ENCODE data around the gene GM2A.

Gene GM2A

GRCh38 chr5:151270599-151270998, 17.6 kb downstream of the GM2A start:
- Histone ChIP-seq H3K23ac (ENCODE audit: low read depth, low read length, poor library complexity) (no peak overlapping the region), H2BK120ac (ENCODE audit: low read depth, low read length) (no peak overlapping the region), H3K4ac (ENCODE audit: low read length) (no peak overlapping the region), H3K36me3 (replicated peaks in 1 of 2; ENCODE audit: control insufficient read depth in 2 of 2, insufficient read depth in 2 of 2, low read length in 2 of 2) (peaks cover 6 to 10% of the 10 kb centered on the region in 2 donors), H3K4me2 (ENCODE audit: insufficient read depth, low read length, poor library complexity, severe bottlenecking) (no peak overlapping the region), H3K9me3 (replicated peaks in 1 of 2; ENCODE audit: control insufficient read depth in 2 of 2, insufficient read depth in 1 of 2, low read depth in 1 of 2, low read length in 2 of 2) (no peaks in the 10 kb centered on the region), H3K9ac (ENCODE audit: low read depth, low read length, poor library complexity) (no peak overlapping the region), H2BK5ac (ENCODE audit: low read length) (no peak overlapping the region), H3K4me1 (ENCODE audit: control insufficient read depth in 2 of 2, insufficient read depth in 1 of 2, low read depth in 1 of 2, low read length in 2 of 2) (no peaks in the 10 kb centered on the region), H3K14ac (ENCODE audit: low read length) (no peak overlapping the region), H3K27me3 (ENCODE audit: control insufficient read depth in 3 of 3, insufficient read depth in 3 of 3, low read depth in 1 of 3, low read length in 3 of 3) (no peaks in the 10 kb centered on the region), H2AFZ (ENCODE audit: low read length) (no peak overlapping the region), H3K27ac (replicated peaks; ENCODE audit: low read length) (no peak overlapping the region), H4K8ac (ENCODE audit: low read depth, low read length) (no peak overlapping the region), H2AK5ac (ENCODE audit: low read depth, low read length) (no peak overlapping the region), H3K4me3 (ENCODE audit: low read length in 2 of 2) (no peak overlapping the region), H3K18ac (ENCODE audit: low read length) (no peak overlapping the region), H2BK15ac (ENCODE audit: low read length) (no peak overlapping the region), H4K91ac (ENCODE audit: low read depth, low read length, poor library complexity) (no peak overlapping the region), H2BK12ac (ENCODE audit: low read length) (no peak overlapping the region), H3K79me1 (ENCODE audit: low read depth, low read length) (no peaks in the 10 kb centered on the region)
- DNase-seq (ENCODE audit: low spot score): no peak
- WGBS, 2 donors (ENCODE audit: extremely low coverage in 2 of 2, insufficient read length in 2 of 2, insufficient replicate concordance in 1 of 2): no CpG with 5 or more reads among the region's 1 CpG

GRCh38 chr5:151271336-151271735, 18.4 kb downstream of the GM2A start:
- H2AK5ac ChIP-seq (ENCODE audit: low read depth, low read length): no peak overlapping the region
- H3K14ac ChIP-seq (ENCODE audit: low read length): no peak overlapping the region
- H3K79me1 ChIP-seq (ENCODE audit: low read depth, low read length): no peaks in the 10 kb centered on the region
- H3K18ac ChIP-seq (ENCODE audit: low read length): no peak overlapping the region
- H2BK120ac ChIP-seq (ENCODE audit: low read depth, low read length): no peak overlapping the region
- H3K27ac ChIP-seq (replicated peaks; ENCODE audit: low read length): no peak overlapping the region
- no peak overlapping the region for H4K8ac ChIP-seq (ENCODE audit: low read depth, low read length)
- H3K36me3 ChIP-seq (replicated peaks in 1 of 2; ENCODE audit: control insufficient read depth in 2 of 2, insufficient read depth in 2 of 2, low read length in 2 of 2): peaks cover 6 to 10% of the 10 kb centered on the region in 2 donors
- no peak overlapping the region for H2BK12ac ChIP-seq (ENCODE audit: low read length)
- H2BK15ac ChIP-seq (ENCODE audit: low read length): no peak overlapping the region
- H3K23ac ChIP-seq (ENCODE audit: low read depth, low read length, poor library complexity): no peak overlapping the region
- no peak overlapping the region for H3K4me2 ChIP-seq (ENCODE audit: insufficient read depth, low read length, poor library complexity, severe bottlenecking)
- H3K4ac ChIP-seq (ENCODE audit: low read length): no peak overlapping the region
- no peak for DNase-seq (ENCODE audit: low spot score)
- no peaks in the 10 kb centered on the region for H3K9me3 ChIP-seq (replicated peaks in 1 of 2; ENCODE audit: control insufficient read depth in 2 of 2, insufficient read depth in 1 of 2, low read depth in 1 of 2, low read length in 2 of 2)
- H3K27me3 ChIP-seq (ENCODE audit: control insufficient read depth in 3 of 3, insufficient read depth in 3 of 3, low read depth in 1 of 3, low read length in 3 of 3): no peaks in the 10 kb centered on the region
- no peak overlapping the region for H3K9ac ChIP-seq (ENCODE audit: low read depth, low read length, poor library complexity)
- no peak overlapping the region for H2BK5ac ChIP-seq (ENCODE audit: low read length)
- H4K91ac ChIP-seq (ENCODE audit: low read depth, low read length, poor library complexity): no peak overlapping the region
- H3K4me3 ChIP-seq (ENCODE audit: low read length in 2 of 2): no peak overlapping the region
- no peaks in the 10 kb centered on the region for H3K4me1 ChIP-seq (ENCODE audit: control insufficient read depth in 2 of 2, insufficient read depth in 1 of 2, low read depth in 1 of 2, low read length in 2 of 2)
- H2AFZ ChIP-seq (ENCODE audit: low read length): no peak overlapping the region

DNA sequence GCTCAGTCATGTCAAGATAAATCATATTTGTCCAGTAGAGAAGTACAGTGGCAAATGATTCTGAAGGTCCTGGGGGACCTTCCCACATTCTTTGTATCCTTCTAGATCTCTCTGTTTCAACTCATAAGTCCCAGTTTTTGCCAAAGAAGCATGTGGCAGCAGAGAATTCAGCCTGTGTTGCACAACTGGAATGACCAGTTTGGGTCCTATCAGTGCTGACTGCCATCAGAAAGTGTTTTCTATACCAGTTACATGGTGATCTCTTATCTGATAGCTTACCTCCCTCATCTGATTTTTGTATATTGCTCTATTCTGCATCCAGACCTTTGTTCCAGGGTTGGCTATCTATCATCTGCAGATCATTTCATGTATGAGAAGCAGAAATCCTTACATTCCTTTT, 21.7 kb downstream of the GM2A start:
- Histone ChIP-seq H3K14ac (ENCODE audit: low read length) (no peak overlapping the region), H3K4ac (ENCODE audit: low read length) (no peak overlapping the region), H4K91ac (ENCODE audit: low read depth, low read length, poor library complexity) (no peak overlapping the region), H3K23ac (ENCODE audit: low read depth, low read length, poor library complexity) (no peak overlapping the region), H3K18ac (ENCODE audit: low read length) (no peak overlapping the region), H2AFZ (ENCODE audit: low read length) (no peak overlapping the region), H2BK5ac (ENCODE audit: low read length) (no peak overlapping the region), H3K4me2 (ENCODE audit: insufficient read depth, low read length, poor library complexity, severe bottlenecking) (no peak overlapping the region), H4K8ac (ENCODE audit: low read depth, low read length) (no peak overlapping the region), H3K79me1 (ENCODE audit: low read depth, low read length) (no peaks in the 10 kb centered on the region), H3K9me3 (replicated peaks in 1 of 2; ENCODE audit: control insufficient read depth in 2 of 2, insufficient read depth in 1 of 2, low read depth in 1 of 2, low read length in 2 of 2) (no peaks in the 10 kb centered on the region), H2BK15ac (ENCODE audit: low read length) (no peak overlapping the region), H2BK12ac (ENCODE audit: low read length) (no peak overlapping the region), H3K27me3 (ENCODE audit: control insufficient read depth in 3 of 3, insufficient read depth in 3 of 3, low read depth in 1 of 3, low read length in 3 of 3) (no peaks in the 10 kb centered on the region), H2BK120ac (ENCODE audit: low read depth, low read length) (no peak overlapping the region), H3K4me1 (ENCODE audit: control insufficient read depth in 2 of 2, insufficient read depth in 1 of 2, low read depth in 1 of 2, low read length in 2 of 2) (no peaks in the 10 kb centered on the region), H2AK5ac (ENCODE audit: low read depth, low read length) (no peak overlapping the region), H3K9ac (ENCODE audit: low read depth, low read length, poor library complexity) (no peak overlapping the region), H3K4me3 (ENCODE audit: low read length in 2 of 2) (no peak overlapping the region), H3K36me3 (replicated peaks in 1 of 2; ENCODE audit: control insufficient read depth in 2 of 2, insufficient read depth in 2 of 2, low read length in 2 of 2) (peaks cover 0 to 3% of the 10 kb centered on the region in 2 donors), H3K27ac (replicated peaks; ENCODE audit: low read length) (no peak overlapping the region)
- no peak for DNase-seq (ENCODE audit: low spot score)

DNA sequence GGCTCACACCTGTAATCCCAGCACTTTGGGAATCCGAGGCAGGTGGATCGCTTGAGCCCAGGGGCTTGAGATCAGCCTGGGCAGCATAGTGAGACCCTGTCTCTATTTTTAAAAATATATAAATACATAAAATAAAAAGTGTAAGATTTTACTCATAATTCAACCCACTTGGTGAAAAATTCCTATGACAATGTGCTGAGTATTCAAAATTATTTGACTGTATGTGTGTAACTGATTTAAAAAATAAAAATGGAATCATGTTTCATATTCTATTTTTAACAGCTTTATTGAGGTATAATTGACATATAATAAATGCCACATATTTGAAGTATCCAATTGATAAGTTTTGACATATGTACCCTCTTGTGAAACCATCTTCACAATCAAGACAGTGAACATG, 22.8 kb downstream of the GM2A start:
- WGBS, 2 donors (ENCODE audit: extremely low coverage in 2 of 2, insufficient read length in 2 of 2, insufficient replicate concordance in 1 of 2): no CpG with 5 or more reads among the region's 2 CpGs
- Histone ChIP-seq H3K36me3 (replicated peaks in 1 of 2; ENCODE audit: control insufficient read depth in 2 of 2, insufficient read depth in 2 of 2, low read length in 2 of 2) (no peaks in the 10 kb centered on the region), H2BK120ac (ENCODE audit: low read depth, low read length) (no peak overlapping the region), H2BK15ac (ENCODE audit: low read length) (no peak overlapping the region), H3K27ac (replicated peaks; ENCODE audit: low read length) (no peak overlapping the region), H3K4ac (ENCODE audit: low read length) (no peak overlapping the region), H2AFZ (ENCODE audit: low read length) (no peak overlapping the region), H4K8ac (ENCODE audit: low read depth, low read length) (no peak overlapping the region), H3K4me3 (ENCODE audit: low read length in 2 of 2) (no peak overlapping the region), H3K4me1 (ENCODE audit: control insufficient read depth in 2 of 2, insufficient read depth in 1 of 2, low read depth in 1 of 2, low read length in 2 of 2) (no peaks in the 10 kb centered on the region), H3K23ac (ENCODE audit: low read depth, low read length, poor library complexity) (no peak overlapping the region), H3K18ac (ENCODE audit: low read length) (no peak overlapping the region), H4K91ac (ENCODE audit: low read depth, low read length, poor library complexity) (no peak overlapping the region), H3K27me3 (ENCODE audit: control insufficient read depth in 3 of 3, insufficient read depth in 3 of 3, low read depth in 1 of 3, low read length in 3 of 3) (no peaks in the 10 kb centered on the region), H3K79me1 (ENCODE audit: low read depth, low read length) (no peaks in the 10 kb centered on the region), H2AK5ac (ENCODE audit: low read depth, low read length) (no peak overlapping the region), H2BK12ac (ENCODE audit: low read length) (no peak overlapping the region), H3K4me2 (ENCODE audit: insufficient read depth, low read length, poor library complexity, severe bottlenecking) (no peak overlapping the region), H2BK5ac (ENCODE audit: low read length) (no peak overlapping the region), H3K14ac (ENCODE audit: low read length) (no peak overlapping the region), H3K9ac (ENCODE audit: low read depth, low read length, poor library complexity) (no peak overlapping the region), H3K9me3 (replicated peaks in 1 of 2; ENCODE audit: control insufficient read depth in 2 of 2, insufficient read depth in 1 of 2, low read depth in 1 of 2, low read length in 2 of 2) (no peaks in the 10 kb centered on the region)
- DNase-seq (ENCODE audit: low spot score): no peak
